WTC11 (cell line): ENCODE measurements around the gene NNAT. TPM values are rescaled to one million over a fixed set of nuclear protein-coding genes. Genes with fewer than 3 reads are reported as not detected.

Source experiments
- ATAC-seq: fragments of 200-7000 bp; cut with Tn5 transposase; 2 replicates; pipeline ENCODE4 v1.10.0; 2021; ENCODE audit warnings: mild to moderate bottlenecking, moderate library complexity
- CTCF ChIA-PET: fragments of 300-600 bp; sonication (Branson Sonifier 250); formaldehyde crosslinking; loops from one replicate; lab custom pipeline; 2021; ENCODE audit warnings: antibody characterized with exemption; lab: Charles Lee
- POLR2A ChIA-PET: fragments of 350-600 bp; sonication (Branson Sonifier 250); formaldehyde crosslinking; loops from one replicate; lab custom pipeline; 2021; ENCODE audit warnings: antibody characterized with exemption; lab: Charles Lee
- DNase-seq: peaks from one replicate; pipeline ENCODE4 v3.0.0; 2021; ENCODE audit warnings: low spot score
- H3K27ac Mint-ChIP-seq: 2 replicates; pipeline ENCODE4 v1.8.0; 2021; ENCODE audit warnings: mixed read lengths
- H3K27me3 Mint-ChIP-seq: 2 replicates; pipeline ENCODE4 v1.8.0; 2021; ENCODE audit warnings: low read depth, mild to moderate bottlenecking, moderate library complexity, mixed read lengths
- H3K36me3 Mint-ChIP-seq: 2 replicates; pipeline ENCODE4 v1.8.0; 2021; ENCODE audit warnings: mixed read lengths
- H3K4me1 Mint-ChIP-seq: 2 replicates; pipeline ENCODE4 v1.8.0; 2022; ENCODE audit warnings: mixed read lengths
- H3K4me3 Mint-ChIP-seq: 2 replicates; pipeline ENCODE4 v1.8.0; 2021; ENCODE audit warnings: mild to moderate bottlenecking, moderate library complexity, mixed read lengths
- H3K9me3 Mint-ChIP-seq: 2 replicates; pipeline ENCODE4 v1.8.0; 2021; ENCODE audit warnings: mixed read lengths
- ARID4B ChIP-seq: sonication (generic); formaldehyde crosslinking; IDR thresholded peaks from 2 replicates; pipeline ENCODE4 v1.8.0; 2023; ENCODE audit warnings: missing genetic modification reagents, mild to moderate bottlenecking, borderline replicate concordance
- GABPB1 ChIP-seq: sonication (generic); formaldehyde crosslinking; IDR thresholded peaks from 2 replicates; pipeline ENCODE4 v1.8.1; 2023; ENCODE audit warnings: mild to moderate bottlenecking, missing genetic modification reagents
- HMGA2 ChIP-seq: fragments of 250-450 bp; sonication (Bioruptor Pico); IDR thresholded peaks from 2 replicates; pipeline ENCODE4 v1.4.0; 2021; ENCODE audit warnings: mild to moderate bottlenecking, moderate library complexity
- MYBL2 ChIP-seq: sonication (generic); formaldehyde crosslinking; IDR thresholded peaks from 2 replicates; pipeline ENCODE4 v1.8.1; 2023; ENCODE audit warnings: mild to moderate bottlenecking, moderate library complexity, missing genetic modification reagents
- NR2C2 ChIP-seq: sonication (generic); formaldehyde crosslinking; IDR thresholded peaks from 2 replicates; pipeline ENCODE4 v1.8.0; 2022; ENCODE audit warnings: mild to moderate bottlenecking, missing genetic modification reagents
- NR3C1 ChIP-seq: sonication (generic); formaldehyde crosslinking; conservative IDR thresholded peaks from 2 replicates; pipeline ENCODE4 v1.8.1; 2023; ENCODE audit warnings: low read depth, mild to moderate bottlenecking, missing genetic modification reagents
- RELA ChIP-seq: sonication (generic); formaldehyde crosslinking; IDR thresholded peaks from 2 replicates; pipeline ENCODE4 v1.8.1; 2022; ENCODE audit warnings: missing genetic modification reagents, mild to moderate bottlenecking, borderline replicate concordance
- TEAD4 ChIP-seq: sonication (generic); formaldehyde crosslinking; IDR thresholded peaks from 2 replicates; pipeline ENCODE4 v1.8.0; 2022; ENCODE audit warnings: mild to moderate bottlenecking, missing genetic modification reagents
- ZNF232 ChIP-seq: sonication (generic); formaldehyde crosslinking; IDR thresholded peaks from 2 replicates; pipeline ENCODE4 v1.8.0; 2022; ENCODE audit warnings: mild to moderate bottlenecking, missing genetic modification reagents
- ZNF263 ChIP-seq: sonication (generic); formaldehyde crosslinking; IDR thresholded peaks from 2 replicates; pipeline ENCODE4 v1.8.1; 2022; ENCODE audit warnings: low read depth, mild to moderate bottlenecking, moderate library complexity, missing genetic modification reagents
- ZNF416 ChIP-seq: fragments of 250-450 bp; sonication (Bioruptor Pico); IDR thresholded peaks from 2 replicates; pipeline ENCODE4 v1.9.0; 2021; ENCODE audit warnings: mild to moderate bottlenecking, inconsistent platforms
- total RNA-seq: library from RNA; stranded (reverse); gene quantifications from 3 replicates; pipeline ENCODE4 v1.2.3, GENCODE V29; 2021
- TF ChIP-seq, protein P1 (sequence below): fragments of 250-450 bp; sonication (Bioruptor Pico); IDR thresholded peaks from 2 replicates; pipeline ENCODE4 v1.9.0; 2021; ENCODE audit warnings: moderate library complexity, mild to moderate bottlenecking, inconsistent platforms, borderline replicate concordance
- TF ChIP-seq, protein P2 (sequence below): sonication (generic); formaldehyde crosslinking; IDR thresholded peaks from 2 replicates; pipeline ENCODE4 v1.8.0; 2022; ENCODE audit warnings: mild to moderate bottlenecking, missing genetic modification reagents
- TF ChIP-seq, protein P3 (sequence below): sonication (generic); formaldehyde crosslinking; IDR thresholded peaks from 2 replicates; pipeline ENCODE4 v1.8.0; 2022; ENCODE audit warnings: missing genetic modification reagents

Gene NNAT
- total RNA-seq, 1 experiment from 2014 or later, result 90.0 TPM

- no peak for TF ChIP-seq ZNF263 (CRISPR knock-in tag)
- no peak for TF ChIP-seq GABPB1 (CRISPR knock-in tag)
- no peak for TF ChIP-seq RELA (CRISPR knock-in tag)
- TF ChIP-seq TEAD4, result no peak
- TF ChIP-seq ARID4B (CRISPR knock-in tag), result no peak
- no peak for TF ChIP-seq NR2C2 (CRISPR knock-in tag)
- TF ChIP-seq ZNF232 (CRISPR knock-in tag), result no peak
- TF ChIP-seq, protein P1, sequence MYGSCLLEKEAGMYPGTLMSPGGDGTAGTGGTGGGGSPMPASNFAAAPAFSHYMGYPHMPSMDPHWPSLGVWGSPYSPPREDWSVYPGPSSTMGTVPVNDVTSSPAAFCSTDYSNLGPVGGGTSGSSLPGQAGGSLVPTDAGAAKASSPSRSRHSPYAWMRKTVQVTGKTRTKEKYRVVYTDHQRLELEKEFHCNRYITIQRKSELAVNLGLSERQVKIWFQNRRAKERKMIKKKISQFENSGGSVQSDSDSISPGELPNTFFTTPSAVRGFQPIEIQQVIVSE, result no peak
- TF ChIP-seq, protein P2, sequence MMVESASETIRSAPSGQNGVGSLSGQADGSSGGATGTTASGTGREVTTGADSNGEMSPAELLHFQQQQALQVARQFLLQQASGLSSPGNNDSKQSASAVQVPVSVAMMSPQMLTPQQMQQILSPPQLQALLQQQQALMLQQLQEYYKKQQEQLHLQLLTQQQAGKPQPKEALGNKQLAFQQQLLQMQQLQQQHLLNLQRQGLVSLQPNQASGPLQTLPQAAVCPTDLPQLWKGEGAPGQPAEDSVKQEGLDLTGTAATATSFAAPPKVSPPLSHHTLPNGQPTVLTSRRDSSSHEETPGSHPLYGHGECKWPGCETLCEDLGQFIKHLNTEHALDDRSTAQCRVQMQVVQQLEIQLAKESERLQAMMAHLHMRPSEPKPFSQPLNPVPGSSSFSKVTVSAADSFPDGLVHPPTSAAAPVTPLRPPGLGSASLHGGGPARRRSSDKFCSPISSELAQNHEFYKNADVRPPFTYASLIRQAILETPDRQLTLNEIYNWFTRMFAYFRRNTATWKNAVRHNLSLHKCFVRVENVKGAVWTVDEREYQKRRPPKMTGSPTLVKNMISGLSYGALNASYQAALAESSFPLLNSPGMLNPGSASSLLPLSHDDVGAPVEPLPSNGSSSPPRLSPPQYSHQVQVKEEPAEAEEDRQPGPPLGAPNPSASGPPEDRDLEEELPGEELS (CRISPR knock-in tag), result no peak
- no peak for TF ChIP-seq NR3C1 (CRISPR knock-in tag)
- TF ChIP-seq, all 79 proteins: peak for 0
Measured at GRCh38 chr20:37494796-37495195, 26.3 kb upstream of the NNAT start (continued).

- H3K36me3 Mint-ChIP-seq, result 0 out of 2 replicates have a peak, but pooled peaks cover 3% of the 10 kb centered on the region
- no peak for TF ChIP-seq NR2C2 (CRISPR knock-in tag)
- TF ChIP-seq, protein P3, sequence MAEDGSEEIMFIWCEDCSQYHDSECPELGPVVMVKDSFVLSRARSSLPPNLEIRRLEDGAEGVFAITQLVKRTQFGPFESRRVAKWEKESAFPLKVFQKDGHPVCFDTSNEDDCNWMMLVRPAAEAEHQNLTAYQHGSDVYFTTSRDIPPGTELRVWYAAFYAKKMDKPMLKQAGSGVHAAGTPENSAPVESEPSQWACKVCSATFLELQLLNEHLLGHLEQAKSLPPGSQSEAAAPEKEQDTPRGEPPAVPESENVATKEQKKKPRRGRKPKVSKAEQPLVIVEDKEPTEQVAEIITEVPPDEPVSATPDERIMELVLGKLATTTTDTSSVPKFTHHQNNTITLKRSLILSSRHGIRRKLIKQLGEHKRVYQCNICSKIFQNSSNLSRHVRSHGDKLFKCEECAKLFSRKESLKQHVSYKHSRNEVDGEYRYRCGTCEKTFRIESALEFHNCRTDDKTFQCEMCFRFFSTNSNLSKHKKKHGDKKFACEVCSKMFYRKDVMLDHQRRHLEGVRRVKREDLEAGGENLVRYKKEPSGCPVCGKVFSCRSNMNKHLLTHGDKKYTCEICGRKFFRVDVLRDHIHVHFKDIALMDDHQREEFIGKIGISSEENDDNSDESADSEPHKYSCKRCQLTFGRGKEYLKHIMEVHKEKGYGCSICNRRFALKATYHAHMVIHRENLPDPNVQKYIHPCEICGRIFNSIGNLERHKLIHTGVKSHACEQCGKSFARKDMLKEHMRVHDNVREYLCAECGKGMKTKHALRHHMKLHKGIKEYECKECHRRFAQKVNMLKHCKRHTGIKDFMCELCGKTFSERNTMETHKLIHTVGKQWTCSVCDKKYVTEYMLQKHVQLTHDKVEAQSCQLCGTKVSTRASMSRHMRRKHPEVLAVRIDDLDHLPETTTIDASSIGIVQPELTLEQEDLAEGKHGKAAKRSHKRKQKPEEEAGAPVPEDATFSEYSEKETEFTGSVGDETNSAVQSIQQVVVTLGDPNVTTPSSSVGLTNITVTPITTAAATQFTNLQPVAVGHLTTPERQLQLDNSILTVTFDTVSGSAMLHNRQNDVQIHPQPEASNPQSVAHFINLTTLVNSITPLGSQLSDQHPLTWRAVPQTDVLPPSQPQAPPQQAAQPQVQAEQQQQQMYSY, result no peak
- no peak for TF ChIP-seq HMGA2
- no peak for TF ChIP-seq ZNF416 (CRISPR knock-in tag)
- TF ChIP-seq MYBL2 (CRISPR knock-in tag), result no peak
- 0 out of 2 replicates have a peak, but pooled peaks cover 2% of the 10 kb centered on the region for H3K4me1 Mint-ChIP-seq
- no peak overlapping the region for H3K4me3 Mint-ChIP-seq
- H3K27me3 Mint-ChIP-seq, result no peaks in the 10 kb centered on the region
- ChIA-PET POLR2A (no interaction called here), CTCF (interaction anchor here (0.8 kb wide), 1 partner anchor 118 kb away, joined by 3 read pairs; no protein-coding TSS in a partner anchor)
- no peak for ATAC-seq
- DNase-seq, result no peak
- no peaks in the 10 kb centered on the region for H3K9me3 Mint-ChIP-seq
- no peak overlapping the region for H3K27ac Mint-ChIP-seq
Measured at GRCh38 chr20:37498066-37498665, 22.9 kb upstream of the NNAT start.
